ENCODE results near the gene GABRA4. TPM values are rescaled to one million over a fixed set of nuclear protein-coding genes. Genes with fewer than 3 reads are reported as not detected.

Gene GABRA4
- total and polyA plus RNA-seq, 10 of the 15 experiments (the other 5 are each of a cell fraction or from before 2014, with no cell fraction given), result 0.69 to 14.6 (median 1.1) TPM

DNA sequence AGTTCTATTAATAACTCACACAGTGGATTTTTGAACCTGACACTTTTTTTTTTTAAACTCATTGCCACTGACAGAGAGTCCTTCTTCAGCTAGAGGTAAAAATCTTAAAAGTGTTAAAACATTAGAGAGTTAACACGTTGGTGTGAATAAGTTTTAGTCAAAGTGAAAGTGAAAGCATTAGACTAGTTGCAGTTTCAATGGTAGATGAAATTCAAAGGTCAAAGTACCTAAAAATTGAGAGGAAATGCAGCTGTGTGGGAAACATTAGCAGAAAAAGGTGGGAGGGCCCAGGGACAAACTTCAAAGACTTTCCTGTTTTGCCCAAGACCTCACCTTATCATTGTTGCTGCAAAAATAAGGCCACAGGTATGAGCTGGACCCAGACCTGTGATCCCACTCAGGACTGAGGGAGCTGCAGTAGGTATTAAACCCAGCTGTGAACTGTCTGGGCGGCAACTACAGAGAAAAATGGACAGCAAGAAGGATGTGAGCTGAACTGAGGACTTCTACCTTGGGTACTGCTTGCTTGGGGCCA lies 17.6 kb upstream of the GABRA4 start (continued):
- TF ChIP-seq TCF3 (IDR thresholded peaks at IDR 0.05; ENCODE audit: borderline replicate concordance, insufficient read depth, low read depth, low read length) (no peak), ZNF274 (IDR thresholded peaks at IDR 0.05; ENCODE audit: insufficient read depth, insufficient read length) (no peak), ZBED1 (IDR thresholded peaks at IDR 0.05; ENCODE audit: borderline replicate concordance) (no peak), BRCA1 (IDR thresholded peaks at IDR 0.05; ENCODE audit: low read depth, low read length) (no peak), TCF12 (IDR thresholded peaks at IDR 0.05; ENCODE audit: low read depth, low read length) (no peak), IRF4 (IDR thresholded peaks at IDR 0.05; ENCODE audit: low read depth, low read length) (0 out of 2 replicates have a peak, but pooled peaks have one; percentile 51), PML (IDR thresholded peaks at IDR 0.05; ENCODE audit: low read length) (no peak), ZSCAN29 (IDR thresholded peaks at IDR 0.05) (no peak), KLF5 (IDR thresholded peaks at IDR 0.05; ENCODE audit: partially characterized antibody) (no peak), ZZZ3 (IDR thresholded peaks at IDR 0.05; ENCODE audit: control insufficient read depth, insufficient read length, low read depth) (no peak), CEBPB (IDR thresholded peaks at IDR 0.05; ENCODE audit: borderline replicate concordance in 1 of 2, low read depth in 2 of 2, low read length in 2 of 2) (no peak), ETV6 (conservative IDR thresholded peaks at IDR 0.05 in 1 of 2, IDR thresholded peaks at IDR 0.05 in 1 of 2; ENCODE audit: borderline replicate concordance in 1 of 2, low read depth in 1 of 2) (no peak), BHLHE40 (IDR thresholded peaks at IDR 0.05; ENCODE audit: borderline replicate concordance in 1 of 2, low read depth in 2 of 2, low read length in 1 of 2) (no peak), CBX5 (IDR thresholded peaks at IDR 0.05; ENCODE audit: low read depth) (no peak), CREB1 (IDR thresholded peaks at IDR 0.05; ENCODE audit: low read depth) (no peak), FOXK2 (IDR thresholded peaks at IDR 0.05) (no peak), NRF1 (conservative IDR thresholded peaks at IDR 0.05; ENCODE audit: low read depth, low read length) (no peak), CBX3 (IDR thresholded peaks at IDR 0.05; ENCODE audit: borderline replicate concordance, low read depth) (no peak), SREBF1 (IDR thresholded peaks at IDR 0.05; ENCODE audit: low read length) (no peak)
- TF ChIP-seq, protein P1, sequence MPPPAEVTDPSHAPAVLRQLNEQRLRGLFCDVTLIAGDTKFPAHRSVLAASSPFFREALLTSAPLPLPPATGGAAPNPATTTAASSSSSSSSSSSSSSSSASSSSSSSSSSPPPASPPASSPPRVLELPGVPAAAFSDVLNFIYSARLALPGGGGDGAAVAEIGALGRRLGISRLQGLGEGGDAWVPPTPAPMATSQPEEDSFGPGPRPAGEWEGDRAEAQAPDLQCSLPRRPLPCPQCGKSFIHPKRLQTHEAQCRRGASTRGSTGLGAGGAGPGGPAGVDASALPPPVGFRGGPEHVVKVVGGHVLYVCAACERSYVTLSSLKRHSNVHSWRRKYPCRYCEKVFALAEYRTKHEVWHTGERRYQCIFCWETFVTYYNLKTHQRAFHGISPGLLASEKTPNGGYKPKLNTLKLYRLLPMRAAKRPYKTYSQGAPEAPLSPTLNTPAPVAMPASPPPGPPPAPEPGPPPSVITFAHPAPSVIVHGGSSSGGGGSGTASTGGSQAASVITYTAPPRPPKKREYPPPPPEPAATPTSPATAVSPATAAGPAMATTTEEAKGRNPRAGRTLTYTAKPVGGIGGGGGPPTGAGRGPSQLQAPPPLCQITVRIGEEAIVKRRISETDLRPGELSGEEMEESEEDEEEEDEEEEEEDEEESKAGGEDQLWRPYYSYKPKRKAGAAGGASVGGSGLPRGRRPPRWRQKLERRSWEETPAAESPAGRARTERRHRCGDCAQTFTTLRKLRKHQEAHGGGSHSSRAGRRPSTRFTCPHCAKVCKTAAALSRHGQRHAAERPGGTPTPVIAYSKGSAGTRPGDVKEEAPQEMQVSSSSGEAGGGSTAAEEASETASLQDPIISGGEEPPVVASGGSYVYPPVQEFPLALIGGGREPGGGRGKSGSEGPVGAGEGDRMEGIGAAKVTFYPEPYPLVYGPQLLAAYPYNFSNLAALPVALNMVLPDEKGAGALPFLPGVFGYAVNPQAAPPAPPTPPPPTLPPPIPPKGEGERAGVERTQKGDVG (CRISPR knock-in tag; IDR thresholded peaks at IDR 0.05), result no peak
- TF ChIP-seq, protein P2, sequence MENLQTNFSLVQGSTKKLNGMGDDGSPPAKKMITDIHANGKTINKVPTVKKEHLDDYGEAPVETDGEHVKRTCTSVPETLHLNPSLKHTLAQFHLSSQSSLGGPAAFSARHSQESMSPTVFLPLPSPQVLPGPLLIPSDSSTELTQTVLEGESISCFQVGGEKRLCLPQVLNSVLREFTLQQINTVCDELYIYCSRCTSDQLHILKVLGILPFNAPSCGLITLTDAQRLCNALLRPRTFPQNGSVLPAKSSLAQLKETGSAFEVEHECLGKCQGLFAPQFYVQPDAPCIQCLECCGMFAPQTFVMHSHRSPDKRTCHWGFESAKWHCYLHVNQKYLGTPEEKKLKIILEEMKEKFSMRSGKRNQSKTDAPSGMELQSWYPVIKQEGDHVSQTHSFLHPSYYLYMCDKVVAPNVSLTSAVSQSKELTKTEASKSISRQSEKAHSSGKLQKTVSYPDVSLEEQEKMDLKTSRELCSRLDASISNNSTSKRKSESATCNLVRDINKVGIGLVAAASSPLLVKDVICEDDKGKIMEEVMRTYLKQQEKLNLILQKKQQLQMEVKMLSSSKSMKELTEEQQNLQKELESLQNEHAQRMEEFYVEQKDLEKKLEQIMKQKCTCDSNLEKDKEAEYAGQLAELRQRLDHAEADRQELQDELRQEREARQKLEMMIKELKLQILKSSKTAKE (IDR thresholded peaks at IDR 0.05; ENCODE audit: low read depth, poor library complexity, severe bottlenecking), result peak; percentile 52
- TF ChIP-seq, protein P3, sequence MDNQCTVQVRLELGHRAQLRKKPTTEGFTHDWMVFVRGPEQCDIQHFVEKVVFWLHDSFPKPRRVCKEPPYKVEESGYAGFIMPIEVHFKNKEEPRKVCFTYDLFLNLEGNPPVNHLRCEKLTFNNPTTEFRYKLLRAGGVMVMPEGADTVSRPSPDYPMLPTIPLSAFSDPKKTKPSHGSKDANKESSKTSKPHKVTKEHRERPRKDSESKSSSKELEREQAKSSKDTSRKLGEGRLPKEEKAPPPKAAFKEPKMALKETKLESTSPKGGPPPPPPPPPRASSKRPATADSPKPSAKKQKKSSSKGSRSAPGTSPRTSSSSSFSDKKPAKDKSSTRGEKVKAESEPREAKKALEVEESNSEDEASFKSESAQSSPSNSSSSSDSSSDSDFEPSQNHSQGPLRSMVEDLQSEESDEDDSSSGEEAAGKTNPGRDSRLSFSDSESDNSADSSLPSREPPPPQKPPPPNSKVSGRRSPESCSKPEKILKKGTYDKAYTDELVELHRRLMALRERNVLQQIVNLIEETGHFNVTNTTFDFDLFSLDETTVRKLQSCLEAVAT (IDR thresholded peaks at IDR 0.05), result 0 out of 2 replicates have a peak, but pooled peaks have one; percentile 56
- TF ChIP-seq, protein P4, sequence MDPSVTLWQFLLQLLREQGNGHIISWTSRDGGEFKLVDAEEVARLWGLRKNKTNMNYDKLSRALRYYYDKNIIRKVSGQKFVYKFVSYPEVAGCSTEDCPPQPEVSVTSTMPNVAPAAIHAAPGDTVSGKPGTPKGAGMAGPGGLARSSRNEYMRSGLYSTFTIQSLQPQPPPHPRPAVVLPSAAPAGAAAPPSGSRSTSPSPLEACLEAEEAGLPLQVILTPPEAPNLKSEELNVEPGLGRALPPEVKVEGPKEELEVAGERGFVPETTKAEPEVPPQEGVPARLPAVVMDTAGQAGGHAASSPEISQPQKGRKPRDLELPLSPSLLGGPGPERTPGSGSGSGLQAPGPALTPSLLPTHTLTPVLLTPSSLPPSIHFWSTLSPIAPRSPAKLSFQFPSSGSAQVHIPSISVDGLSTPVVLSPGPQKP (IDR thresholded peaks at IDR 0.05; ENCODE audit: low read depth, low read length), result no peak
- TF ChIP-seq, protein P5, sequence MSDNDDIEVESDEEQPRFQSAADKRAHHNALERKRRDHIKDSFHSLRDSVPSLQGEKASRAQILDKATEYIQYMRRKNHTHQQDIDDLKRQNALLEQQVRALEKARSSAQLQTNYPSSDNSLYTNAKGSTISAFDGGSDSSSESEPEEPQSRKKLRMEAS (IDR thresholded peaks at IDR 0.05; ENCODE audit: low read depth, low read length), result no peak
